Liver (tissue), 9 donors: ENCODE data around the gene RBBP4. TPM values are rescaled to one million over a fixed set of nuclear protein-coding genes. Genes with fewer than 3 reads are reported as not detected.
"Not testable (repeated sequence)": the region's sequence is repeated elsewhere in the genome, so short reads cannot be mapped to it uniquely, and the experiment has no call there.

Experiments used
- DNase-seq: peaks from one replicate; pipeline ENCODE4 v3.0.0-alpha.2; 2017; ENCODE audit warnings: low spot score
- H3K27ac ChIP-seq, 2 donors: one replicate each; pipeline ENCODE4 v1.7.0; 2013; ENCODE audit warnings: inconsistent platforms in 2 of 2, low read length in 2 of 2, control low read depth in 1 of 2, low read depth in 1 of 2, mild to moderate bottlenecking in 1 of 2
- H3K27me3 ChIP-seq, 4 donors: one replicate each; pipeline versions ENCODE4 v1.6.1 to v1.7.0; 2013; ENCODE audit warnings: low read length in 3 of 4, inconsistent platforms in 1 of 4, mild to moderate bottlenecking in 1 of 4, moderate library complexity in 1 of 4; ENCODE audit not compliant: control insufficient read depth in 4 of 4, insufficient read depth in 4 of 4
- H3K36me3 ChIP-seq, 4 donors: one replicate each; pipeline versions ENCODE4 v1.6.1 to v1.7.0; 2013; ENCODE audit warnings: low read length in 3 of 4, mild to moderate bottlenecking in 3 of 4, low read depth in 1 of 4, moderate library complexity in 1 of 4; ENCODE audit not compliant: control insufficient read depth in 4 of 4, insufficient read depth in 3 of 4
- H3K4me1 ChIP-seq, 4 donors: one replicate each; pipeline versions ENCODE4 v1.6.1 to v1.7.0; 2013; ENCODE audit warnings: low read length in 3 of 4, mild to moderate bottlenecking in 3 of 4, moderate library complexity in 1 of 4; ENCODE audit not compliant: control insufficient read depth in 4 of 4, insufficient read depth in 4 of 4
- H3K4me3 ChIP-seq, 3 donors: one replicate each; pipeline versions ENCODE4 v1.6.1 to v1.7.0; 2013; ENCODE audit warnings: low read length in 3 of 3, control low read depth in 1 of 3, low read depth in 1 of 3, mild to moderate bottlenecking in 1 of 3
- H3K9ac ChIP-seq, 2 donors: one replicate each; pipeline ENCODE4 v1.7.0; 2013; ENCODE audit warnings: low read length in 2 of 2, mild to moderate bottlenecking in 2 of 2, moderate library complexity in 2 of 2, control low read depth in 1 of 2, low read depth in 1 of 2
- H3K9me3 ChIP-seq, 4 donors: one replicate each; pipeline versions ENCODE4 v1.6.1 to v1.7.0; 2013; ENCODE audit warnings: low read length in 3 of 4; ENCODE audit not compliant: control insufficient read depth in 4 of 4
- ATF3 ChIP-seq: IDR thresholded peaks from 2 replicates; pipeline ENCODE4 v1.6.1; 2016; ENCODE audit warnings: antibody characterized with exemption
- CTCF ChIP-seq: fragments of 150-350 bp; IDR thresholded peaks from 2 replicates; pipeline ENCODE4 v1.5.1; 2017; ENCODE audit warnings: improper control_type of control experiment, low read depth, low read length; ENCODE audit not compliant: missing input control
- EGR1 ChIP-seq, 2 donors: IDR thresholded peaks; 2 replicates each; pipeline ENCODE4 v1.6.1; 2016 to 2018; ENCODE audit warnings: antibody characterized with exemption in 2 of 2, low read depth in 2 of 2
- FOXA1 ChIP-seq: IDR thresholded peaks from 2 replicates; pipeline ENCODE4 v1.6.1; 2016; ENCODE audit warnings: antibody characterized with exemption
- FOXA2 ChIP-seq: IDR thresholded peaks from 2 replicates; pipeline ENCODE4 v1.6.1; 2016; ENCODE audit warnings: antibody characterized with exemption
- GABPA ChIP-seq, 2 donors: IDR thresholded peaks in 1 of 2; conservative IDR thresholded peaks in 1 of 2; 2 replicates each; pipeline ENCODE4 v1.6.1; 2016; ENCODE audit warnings: antibody characterized with exemption in 2 of 2, mild to moderate bottlenecking in 1 of 2, moderate library complexity in 1 of 2
- HNF4A ChIP-seq, 2 donors: conservative IDR thresholded peaks; 2 replicates each; pipeline ENCODE4 v1.6.1; 2016; ENCODE audit warnings: antibody characterized with exemption in 2 of 2, mild to moderate bottlenecking in 2 of 2
- HNF4G ChIP-seq: IDR thresholded peaks from 2 replicates; pipeline ENCODE4 v1.6.1; 2016; ENCODE audit warnings: antibody characterized with exemption
- JUND ChIP-seq, 2 donors: IDR thresholded peaks; 2 replicates each; pipeline ENCODE4 v1.6.1; 2016; ENCODE audit warnings: antibody characterized with exemption in 2 of 2
- MAX ChIP-seq: IDR thresholded peaks from 2 replicates; pipeline ENCODE4 v1.6.1; 2016; ENCODE audit warnings: antibody characterized with exemption
- NR2F2 ChIP-seq: IDR thresholded peaks from 2 replicates; pipeline ENCODE4 v1.6.1; 2016; ENCODE audit warnings: antibody characterized with exemption
- RAD21 ChIP-seq, 2 donors: IDR thresholded peaks; 2 replicates each; pipeline ENCODE4 v1.6.1; 2016; ENCODE audit warnings: antibody characterized with exemption in 2 of 2, mild to moderate bottlenecking in 2 of 2
- REST ChIP-seq: IDR thresholded peaks from 2 replicates; pipeline ENCODE4 v1.6.1; 2016; ENCODE audit warnings: antibody characterized with exemption, mild to moderate bottlenecking
- RXRA ChIP-seq, 2 donors: IDR thresholded peaks; 2 replicates each; pipeline ENCODE4 v1.6.1; 2017 to 2018; ENCODE audit warnings: antibody characterized with exemption in 2 of 2, mild to moderate bottlenecking in 1 of 2
- SP1 ChIP-seq: IDR thresholded peaks from 2 replicates; pipeline ENCODE4 v1.6.1; 2018; ENCODE audit warnings: antibody characterized with exemption, mild to moderate bottlenecking
- TAF1 ChIP-seq: conservative IDR thresholded peaks from 2 replicates; pipeline ENCODE4 v1.6.1; 2016; ENCODE audit warnings: antibody characterized with exemption, mild to moderate bottlenecking
- YY1 ChIP-seq: IDR thresholded peaks from 2 replicates; pipeline ENCODE4 v1.6.1; 2016; ENCODE audit warnings: antibody characterized with exemption, mild to moderate bottlenecking
- ZBTB33 ChIP-seq: IDR thresholded peaks from 2 replicates; pipeline ENCODE4 v1.6.1; 2016; ENCODE audit warnings: antibody characterized with exemption
- WGBS: extraction: QIAGEN DNeasy Blood & Tissue Kit; methylation state at CpG from one replicate; pipeline ENCODE4 v1.1.7; 2013; 5-methylcytosine and 5-hydroxymethylcytosine counted together
- polyA plus RNA-seq, 2 donors: library from polyadenylated mRNA; stranded (reverse) in 1 of 2; unstranded in 1 of 2; fragments of 200-250 nt in 1 of 2; fragments of >200 nt in 1 of 2; fragmentation: Nextera tagmentation in 1 of 2; extraction: Ambion mirVana in 1 of 2; gene quantifications; one replicate each; pipeline versions ENCODE4 v1.2.1 to v1.2.3, GENCODE V29; 2013 to 2015
- total RNA-seq, 2 donors: library from RNA; depleted of rRNA; stranded (reverse); fragments of >200 nt; gene quantifications; one replicate each; pipeline ENCODE4 v1.2.3, GENCODE V29; 2014
- donor health status: healthy.
- donor health status: healthy.
- donor health status: healthy.
- donor health status: healthy.
- donor health status: healthy.

RBBP4 gene
- total and polyA plus RNA-seq, 4 donors = 35.3 to 93.1 (median 49.0) TPM

GRCh38 chr1:32696041-32696440 is 45.0 kb downstream of the RBBP4 start:
- Histone ChIP-seq H3K27ac (no peak overlapping the region), H3K9ac (no peak overlapping the region), H3K27me3 (no peaks in the 10 kb centered on the region), H3K36me3 (no peaks in the 10 kb centered on the region), H3K4me1 (no peaks in the 10 kb centered on the region), H3K9me3 (no peaks in the 10 kb centered on the region), H3K4me3 (no peak overlapping the region)
- TF ChIP-seq HNF4G (no peak), FOXA1 (no peak), GABPA (IDR thresholded peaks at IDR 0.05 in 1 of 2, conservative IDR thresholded peaks at IDR 0.05 in 1 of 2) (no peak), ZBTB33 (no peak), YY1 (no peak), FOXA2 (no peak), RAD21 (IDR thresholded peaks at IDR 0.05) (no peak)
- WGBS = 97% methylated on average over 9 of the region's 9 CpGs
- no peak for DNase-seq

- DNase-seq, H3K36me3 ChIP-seq: not testable (repeated sequence)
- WGBS = 97% methylated on average over 8 of the region's 8 CpGs
Measured at GRCh38 chr1:32696996-32697395, 46.0 kb downstream of the RBBP4 start.

GRCh38 chr1:32701421-32701911 is 50.5 kb downstream of the RBBP4 start:
- no peak for DNase-seq
- H3K9ac ChIP-seq = no peak overlapping the region

More at GRCh38 chr1:32696996-32697395, 46.0 kb downstream of the RBBP4 start:
- not testable (repeated sequence) for H3K4me3 ChIP-seq, H3K4me1 ChIP-seq, H3K9me3 ChIP-seq, H3K27me3 ChIP-seq, H3K9ac ChIP-seq, H3K27ac ChIP-seq

More at GRCh38 chr1:32701421-32701911, 50.5 kb downstream of the RBBP4 start:
- no peak for TF ChIP-seq HNF4G
- TF ChIP-seq GABPA (IDR thresholded peaks at IDR 0.05 in 1 of 2, conservative IDR thresholded peaks at IDR 0.05 in 1 of 2) = no peak
- no peak for TF ChIP-seq RAD21 (IDR thresholded peaks at IDR 0.05)
- TF ChIP-seq HNF4A (conservative IDR thresholded peaks at IDR 0.05) = no peak
- TF ChIP-seq REST = no peak
- no peak for TF ChIP-seq RXRA (IDR thresholded peaks at IDR 0.05)
- TF ChIP-seq NR2F2 = no peak
- no peak for TF ChIP-seq YY1
- no peak for TF ChIP-seq FOXA1
- TF ChIP-seq ZBTB33 = no peak
- no peak for TF ChIP-seq EGR1 (IDR thresholded peaks at IDR 0.05; ENCODE audit: low read depth in 2 of 2)
- TF ChIP-seq ATF3 = no peak
- no peak for TF ChIP-seq FOXA2
- no peak for TF ChIP-seq SP1
- TF ChIP-seq TAF1 = no peak
- no peak for TF ChIP-seq MAX
- no peak for TF ChIP-seq JUND (IDR thresholded peaks at IDR 0.05)
- TF ChIP-seq CTCF = no peak
- peaks cover 0 to 11% (median 2%) of the 10 kb centered on the region in 4 donors for H3K4me1 ChIP-seq
- H3K4me3 ChIP-seq = no peak overlapping the region
- no peaks in the 10 kb centered on the region for H3K27me3 ChIP-seq
- no peak overlapping the region for H3K27ac ChIP-seq
- no peaks in the 10 kb centered on the region for H3K36me3 ChIP-seq
- WGBS = 70% methylated on average over 6 of the region's 6 CpGs
- H3K9me3 ChIP-seq = no peaks in the 10 kb centered on the region
